ENCODE results near the gene LRRC14B.
"Not testable (repeated sequence)": the region's sequence is repeated elsewhere in the genome, so short reads cannot be mapped to it uniquely, and the experiment has no call there.

The LRRC14B gene

DNA sequence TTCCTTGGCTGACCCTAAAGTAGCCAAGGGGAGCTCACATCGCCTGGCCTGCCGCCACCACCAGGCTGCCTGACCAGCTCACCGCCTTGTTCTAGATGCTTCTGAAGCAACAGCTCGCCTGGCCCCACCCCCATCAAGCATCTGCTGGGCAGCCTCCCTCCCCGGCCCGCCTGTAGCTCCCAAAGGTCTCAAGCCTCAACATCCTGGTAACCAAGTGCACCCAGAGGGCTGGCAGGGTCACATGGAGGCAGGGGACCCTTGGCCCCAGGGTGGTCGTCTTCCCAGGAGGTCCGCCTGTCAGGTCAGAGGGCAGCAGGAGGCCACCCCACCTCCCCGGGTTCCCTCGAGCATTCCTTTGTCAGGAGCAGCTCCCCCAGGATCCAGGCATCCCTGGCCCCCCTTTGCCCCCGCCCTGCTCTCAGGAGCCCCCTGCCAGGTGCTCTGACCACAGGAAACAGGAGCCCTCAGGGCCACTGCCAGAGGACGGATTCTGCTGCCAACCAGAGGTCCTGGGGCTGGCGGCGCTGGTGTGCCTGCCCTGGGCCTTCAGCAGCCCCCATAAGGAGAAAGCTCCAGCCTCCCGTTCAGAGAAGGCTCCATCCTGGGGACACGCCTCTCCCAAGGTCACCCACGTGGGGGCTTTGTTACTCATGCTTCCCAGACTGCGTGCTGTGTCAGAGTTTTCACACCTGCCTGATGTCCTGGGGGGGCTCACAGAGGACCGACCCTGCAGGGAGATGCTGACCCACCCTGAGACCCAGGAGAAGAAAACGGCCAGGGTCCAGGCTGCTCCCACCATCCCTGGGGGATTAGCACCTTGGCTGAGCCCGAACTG is 3.5 kb upstream of the LRRC14B start:
- DNase-seq (ENCODE audit: low read depth, low spot score): no peak
- no peak overlapping the region for H3K4me3 ChIP-seq (ENCODE audit: low read length)

DNA sequence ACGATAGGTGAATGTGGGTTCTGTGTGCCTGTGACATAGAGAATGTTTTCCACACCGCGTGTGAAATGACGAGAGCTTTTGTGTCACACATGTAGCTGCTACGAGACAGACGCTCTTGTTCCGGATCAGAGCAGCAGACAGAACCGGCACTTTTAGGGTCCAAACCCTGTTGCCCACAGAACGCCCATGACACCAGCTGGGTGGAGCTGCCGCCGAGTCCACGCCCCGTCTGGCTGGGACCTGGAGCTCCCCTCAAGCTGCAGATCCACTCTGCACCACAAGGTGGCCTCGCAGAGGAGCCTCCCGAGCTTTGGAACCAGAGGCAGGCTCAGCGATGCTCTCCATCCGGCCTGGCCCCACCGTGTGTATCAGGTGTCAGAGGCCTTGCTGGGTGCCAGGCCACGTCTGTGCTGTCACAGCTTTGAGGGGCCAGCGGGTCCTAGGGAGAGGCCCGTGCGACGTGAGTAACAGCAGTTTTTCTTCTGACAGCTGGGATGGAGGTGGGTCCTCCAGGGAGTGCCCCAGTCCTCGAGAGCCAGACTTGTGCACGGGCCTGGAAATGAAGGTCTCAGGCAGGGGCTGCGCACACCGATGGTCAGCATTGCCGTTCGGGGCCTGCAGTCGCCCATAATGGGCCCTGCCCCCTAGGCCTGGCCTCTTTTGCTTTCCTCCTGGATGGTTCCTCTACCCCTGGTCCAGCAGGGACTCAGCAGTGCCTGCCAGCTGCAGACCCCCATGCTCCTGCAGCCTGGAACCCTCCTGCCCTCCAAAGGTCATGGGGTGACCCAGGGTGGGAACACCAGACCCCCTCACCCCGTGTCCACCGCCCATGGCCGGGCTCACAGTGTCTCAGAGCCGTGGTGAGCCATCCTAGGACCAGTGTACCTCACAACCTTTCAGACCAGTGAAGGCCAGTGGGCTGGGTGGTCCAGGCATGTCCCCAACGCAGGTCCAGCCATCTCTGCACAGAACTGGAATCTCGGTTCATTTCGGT is 2.5 kb upstream of the LRRC14B start:
- peak; percentile 71 for DNase-seq (ENCODE audit: low read depth, low spot score)
- H3K4me3 ChIP-seq (ENCODE audit: low read length): no peak overlapping the region

DNA sequence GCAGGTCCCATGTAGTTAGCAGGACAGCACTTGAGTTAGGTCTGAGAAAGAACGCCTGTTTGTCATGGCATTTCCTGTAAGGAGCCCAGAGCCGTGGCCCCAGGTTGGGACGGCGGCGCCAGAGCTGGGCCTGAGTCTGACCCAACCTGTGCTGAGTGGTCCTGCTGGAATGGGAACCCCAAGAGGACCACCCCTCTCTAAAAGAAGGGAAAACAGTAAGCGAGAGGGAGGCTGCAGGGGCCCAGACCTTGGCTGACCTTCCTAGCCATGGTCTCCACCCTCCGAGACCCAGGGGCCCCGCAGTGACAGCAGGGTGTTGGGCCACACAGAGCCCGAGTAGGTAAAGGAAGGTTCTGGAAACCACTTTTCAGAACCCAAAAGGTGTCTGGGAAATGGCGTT is 1.8 kb upstream of the LRRC14B start:
- no peak for DNase-seq (ENCODE audit: low read depth, low spot score)
- H3K4me3 ChIP-seq (ENCODE audit: low read length): no peak overlapping the region

DNA sequence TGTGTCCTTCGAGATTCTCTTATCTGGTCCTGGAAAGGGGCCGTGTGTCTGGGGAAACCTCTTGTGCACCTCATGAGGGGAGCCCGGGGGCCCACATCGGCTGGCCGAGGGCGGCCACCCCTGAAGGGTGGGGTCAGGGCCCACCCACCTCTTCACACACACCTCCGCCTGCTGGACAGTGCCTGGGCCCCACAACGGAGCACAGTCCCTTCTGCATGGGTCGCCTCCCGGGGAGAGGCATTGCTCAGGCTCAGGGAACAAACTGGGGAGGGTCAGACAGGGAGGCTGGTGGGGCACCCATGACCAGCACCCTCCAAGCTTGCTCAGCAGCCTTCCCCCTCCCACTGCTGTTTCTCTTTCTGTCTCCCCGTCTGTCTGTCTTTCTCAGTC is 1.3 kb upstream of the LRRC14B start:
- no peak for DNase-seq (ENCODE audit: low read depth, low spot score)
- no peak overlapping the region for H3K4me3 ChIP-seq (ENCODE audit: low read length)

DNA sequence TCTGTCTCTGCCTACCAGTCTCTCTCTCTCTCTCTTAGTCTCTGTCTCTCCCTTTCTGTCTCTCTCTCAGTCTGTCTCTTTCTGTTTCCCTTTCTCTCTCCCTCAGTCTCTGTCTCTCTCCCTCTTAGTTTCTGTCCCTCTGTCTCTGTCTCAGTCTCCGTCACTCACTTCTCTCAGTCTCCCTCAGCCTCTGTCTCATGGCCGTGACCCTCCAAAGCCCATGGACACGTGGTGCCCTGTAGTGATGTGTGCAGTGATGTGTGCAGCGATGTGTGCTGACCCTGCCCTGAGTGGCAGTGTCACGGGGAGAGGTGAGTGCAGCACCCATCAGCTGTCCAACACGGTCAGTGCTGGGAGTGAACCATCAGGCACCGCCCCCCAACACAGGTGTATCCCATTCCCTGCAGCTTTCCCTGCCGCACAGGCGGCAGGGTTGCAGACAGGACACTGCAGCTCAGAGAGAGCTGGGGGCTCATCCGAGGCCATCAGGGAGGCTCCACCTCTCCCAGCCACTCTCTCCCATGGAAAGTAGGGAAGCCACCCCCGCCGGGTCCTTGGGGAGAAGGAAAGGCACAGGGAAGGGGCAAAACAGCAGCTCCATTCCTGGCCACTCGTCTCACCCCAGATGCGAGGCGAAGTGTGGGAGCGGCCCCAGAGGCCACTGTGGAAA is 794 bp upstream of the LRRC14B start:
- no peak overlapping the region for H3K4me3 ChIP-seq (ENCODE audit: low read length)
- no peak for DNase-seq (ENCODE audit: low read depth, low spot score)

DNA sequence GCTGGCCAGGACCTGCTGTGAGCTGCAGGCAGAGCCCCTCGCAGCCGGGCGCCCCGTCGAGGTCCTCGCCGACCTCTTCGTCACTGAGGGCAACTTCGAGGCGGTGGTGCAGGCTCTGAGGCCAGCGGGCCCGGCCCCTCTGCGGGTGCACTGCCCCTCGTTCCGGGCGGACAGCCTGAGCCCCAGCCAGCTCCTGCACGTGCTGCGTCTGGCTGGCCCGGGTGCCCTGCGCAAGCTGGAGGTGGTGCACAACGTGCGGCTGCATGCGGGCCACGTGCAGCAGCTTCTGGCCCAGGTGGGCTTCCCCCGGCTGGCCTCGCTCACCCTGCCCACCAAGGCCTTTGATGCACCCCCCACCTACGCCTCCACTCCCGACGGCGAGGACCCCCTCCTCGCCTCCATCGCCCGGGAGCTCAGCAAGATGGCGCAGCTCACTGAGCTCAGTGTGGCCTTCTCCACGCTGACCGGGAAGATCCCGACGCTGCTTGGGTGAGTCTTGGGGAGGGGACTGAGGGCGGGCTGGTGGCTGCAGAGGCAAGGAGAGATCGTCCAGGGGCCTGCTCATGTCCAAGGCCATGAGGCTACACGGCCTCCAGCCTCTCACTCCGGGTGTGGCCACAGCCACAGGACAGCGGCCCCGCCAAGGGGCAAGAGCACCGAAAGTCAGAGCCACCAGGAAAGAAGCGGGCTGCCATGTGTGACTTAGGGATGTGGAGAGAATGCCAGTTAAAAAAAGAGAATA is 825 bp downstream of the LRRC14B start:
- DNase-seq (ENCODE audit: low read depth, low spot score): no peak
- no peak overlapping the region for H3K4me3 ChIP-seq (ENCODE audit: low read length)

DNA sequence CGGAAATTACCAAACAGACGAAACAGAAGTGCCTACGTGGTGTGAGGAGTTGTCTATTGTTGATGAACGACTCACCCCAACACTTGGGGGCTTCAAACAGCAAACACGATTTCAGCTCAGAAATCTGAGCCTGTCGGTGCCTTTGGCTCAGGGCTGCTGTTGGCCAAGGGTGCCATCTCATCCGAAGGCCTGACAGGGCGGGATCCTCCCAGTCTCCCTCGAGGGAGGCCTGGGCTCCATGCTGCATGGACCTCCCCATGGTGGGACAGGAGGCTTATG is 1.3 kb downstream of the LRRC14B start:
- no peak for DNase-seq (ENCODE audit: low read depth, low spot score)
- H3K4me3 ChIP-seq (ENCODE audit: low read length): no peak overlapping the region

DNA sequence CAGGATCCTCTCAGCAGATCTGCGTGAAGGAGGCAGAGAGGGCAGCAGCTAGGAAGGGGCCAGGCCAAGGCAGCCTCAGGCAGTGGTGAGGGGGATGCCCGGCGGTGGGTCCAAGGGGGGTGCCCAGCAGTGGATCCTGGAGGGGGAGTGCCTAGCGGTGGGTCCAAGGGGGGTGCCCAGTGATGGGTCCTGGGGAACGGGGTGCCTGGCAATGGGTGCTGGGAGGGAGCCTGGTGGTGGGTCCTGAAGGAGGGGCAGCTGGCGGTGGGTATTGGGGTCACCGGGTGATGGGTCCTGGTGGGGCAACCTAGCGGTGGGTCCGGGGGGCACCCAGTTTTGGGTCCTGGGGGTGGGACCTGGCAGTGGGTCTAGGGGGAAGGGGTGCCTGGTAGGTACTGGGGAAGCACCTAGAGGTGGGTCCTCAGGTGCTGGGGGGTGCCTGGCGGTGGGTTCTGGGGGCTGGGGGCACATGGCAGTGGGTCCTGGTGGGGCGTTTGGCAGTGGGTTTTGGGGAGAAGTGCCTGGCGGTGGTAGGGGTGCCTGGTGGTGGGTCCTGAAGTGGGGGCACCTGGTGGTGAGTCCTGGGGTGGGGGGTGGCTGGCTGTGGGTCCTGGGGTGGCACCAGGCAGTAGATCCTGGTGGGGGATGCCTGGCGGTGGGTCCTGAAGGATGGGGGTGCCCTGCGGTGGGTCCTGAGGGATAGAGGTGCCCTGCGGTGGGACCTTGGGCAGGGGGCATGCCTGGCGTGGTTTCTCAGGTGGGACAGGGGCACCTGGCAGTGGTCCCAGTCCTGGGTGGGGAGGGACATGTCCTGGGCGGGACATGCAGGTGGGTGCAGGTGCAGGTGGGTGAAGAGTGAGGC is 1.9 kb downstream of the LRRC14B start:
- no peak overlapping the region for H3K4me3 ChIP-seq (ENCODE audit: low read length)
- DNase-seq (ENCODE audit: low read depth, low spot score): no peak

DNA sequence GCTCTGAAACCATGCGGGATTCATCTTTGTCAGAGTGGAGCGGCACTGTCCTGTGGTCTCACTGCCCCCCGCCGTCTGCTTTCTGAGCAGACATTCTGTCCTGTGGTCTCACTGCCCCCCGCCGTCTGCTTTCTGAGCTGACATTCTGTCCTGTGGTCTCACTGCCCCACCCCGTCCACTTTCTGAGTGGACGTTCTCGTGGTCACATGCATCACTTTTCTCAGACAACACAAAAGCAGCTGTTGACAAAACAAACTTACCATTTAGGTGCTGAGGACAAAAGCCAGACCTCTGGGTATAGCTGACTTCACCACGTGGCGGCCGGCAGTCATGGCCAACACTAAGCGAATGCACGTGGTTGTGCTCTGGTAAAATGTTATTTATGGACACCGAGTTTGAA is 2.8 kb downstream of the LRRC14B start:
- no peak for DNase-seq (ENCODE audit: low read depth, low spot score)
- no peak overlapping the region for H3K4me3 ChIP-seq (ENCODE audit: low read length)

DNA sequence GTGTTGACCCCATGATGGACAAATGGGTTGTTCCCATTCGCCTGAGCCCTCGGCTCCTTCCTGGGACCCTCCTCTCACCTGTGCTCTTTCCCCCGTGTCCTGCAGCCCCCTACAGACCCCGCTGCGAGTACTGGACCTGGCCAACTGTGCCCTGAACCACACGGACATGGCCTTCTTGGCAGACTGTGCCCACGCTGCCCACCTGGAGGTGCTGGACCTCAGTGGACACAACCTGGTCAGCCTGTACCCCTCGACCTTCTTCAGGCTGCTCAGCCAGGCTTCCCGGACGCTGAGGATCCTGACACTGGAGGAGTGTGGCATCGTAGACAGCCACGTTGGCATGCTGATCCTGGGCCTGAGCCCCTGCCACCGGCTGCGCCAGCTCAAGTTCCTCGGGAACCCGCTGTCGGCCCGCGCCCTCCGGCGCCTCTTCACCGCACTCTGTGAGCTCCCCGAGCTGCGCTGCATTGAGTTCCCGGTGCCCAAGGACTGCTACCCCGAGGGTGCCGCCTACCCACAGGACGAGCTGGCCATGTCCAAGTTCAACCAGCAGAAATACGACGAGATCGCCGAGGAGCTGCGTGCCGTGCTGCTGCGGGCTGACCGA is 3.4 kb downstream of the LRRC14B start:
- no peak for DNase-seq (ENCODE audit: low read depth, low spot score)
- H3K4me3 ChIP-seq (ENCODE audit: low read length): no peak overlapping the region

DNA sequence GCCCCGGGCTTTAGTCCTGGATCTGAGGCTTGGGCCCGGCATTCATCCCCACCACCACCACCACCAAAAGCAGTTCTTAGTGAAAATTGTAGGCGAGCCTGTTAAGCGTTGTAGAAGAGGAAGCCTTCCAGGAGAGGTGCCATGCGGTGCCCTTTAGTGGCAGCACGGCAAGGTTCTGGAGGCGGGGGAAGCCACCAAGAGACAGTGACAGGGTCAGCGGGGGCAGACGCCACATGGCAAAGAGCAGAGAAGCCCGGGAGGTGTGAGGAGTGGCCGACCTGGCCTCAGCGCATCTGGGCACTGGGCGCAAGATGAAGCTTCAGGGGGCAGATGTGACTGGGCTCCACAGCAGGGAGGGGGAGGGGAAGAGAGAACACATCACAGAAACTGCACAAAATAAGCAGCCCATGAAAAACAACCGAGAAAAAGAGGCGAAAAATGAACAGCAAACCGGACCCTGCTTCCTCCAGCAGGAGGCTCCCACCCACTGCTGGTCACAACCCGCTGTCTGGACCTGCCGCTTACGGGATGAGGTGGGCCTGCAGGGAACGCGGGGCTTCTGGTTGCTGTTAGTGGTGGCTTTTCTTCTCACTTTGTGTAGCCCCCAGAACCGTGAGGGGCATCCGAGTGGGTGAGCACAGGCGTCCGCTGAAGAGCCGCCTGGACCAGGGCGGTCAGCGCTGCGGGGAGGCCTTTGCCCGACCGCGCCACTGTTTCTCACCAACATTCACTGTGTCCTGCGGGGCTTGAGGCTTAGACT is 4.3 kb downstream of the LRRC14B start:
- no peak overlapping the region for H3K4me3 ChIP-seq (ENCODE audit: low read length)
- DNase-seq (ENCODE audit: low read depth, low spot score): no peak

DNA sequence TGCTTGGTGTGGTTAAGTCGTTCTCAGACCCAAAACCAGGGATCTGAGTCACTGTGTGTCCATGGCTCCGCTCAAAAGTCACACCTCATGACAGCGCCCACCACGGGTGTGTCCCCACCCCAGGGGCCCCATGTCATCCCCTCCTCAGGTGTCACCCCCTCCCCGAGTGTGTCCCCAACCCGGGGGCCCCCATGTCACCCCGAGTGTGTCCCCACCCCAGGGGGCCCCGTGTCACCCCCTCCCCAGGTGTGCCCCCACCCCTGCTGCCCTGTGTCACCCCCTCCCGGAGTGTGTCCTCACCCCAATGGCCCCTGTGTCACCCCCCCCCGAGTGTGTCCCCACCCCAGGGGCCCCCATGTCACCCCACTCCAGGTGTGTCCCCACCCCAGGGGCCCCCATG is 5.1 kb downstream of the LRRC14B start:
- H3K4me3 ChIP-seq (ENCODE audit: low read length): no peak overlapping the region
- DNase-seq (ENCODE audit: low read depth, low spot score): no peak

DNA sequence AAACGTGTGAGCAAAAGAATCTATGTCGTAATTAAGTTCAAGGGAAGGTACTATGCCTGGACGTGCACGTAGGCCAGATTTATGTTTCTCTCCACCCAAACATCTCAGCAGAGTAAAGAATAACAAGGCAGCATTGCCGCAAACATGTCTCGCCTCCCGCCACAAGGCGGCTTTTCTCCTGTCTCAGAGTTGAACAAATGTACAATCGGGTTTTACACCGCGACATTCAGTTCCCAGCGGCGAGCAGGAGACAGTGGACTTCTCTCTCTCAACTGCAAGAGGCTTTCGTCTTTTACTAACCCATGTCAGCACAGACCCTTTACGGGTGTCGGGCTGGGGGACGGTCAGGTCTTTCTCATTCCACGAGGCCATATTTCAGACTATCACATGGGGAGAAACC is 5.7 kb downstream of the LRRC14B start:
- not testable (repeated sequence) for DNase-seq (ENCODE audit: low read depth, low spot score); H3K4me3 ChIP-seq (ENCODE audit: low read length)

DNA sequence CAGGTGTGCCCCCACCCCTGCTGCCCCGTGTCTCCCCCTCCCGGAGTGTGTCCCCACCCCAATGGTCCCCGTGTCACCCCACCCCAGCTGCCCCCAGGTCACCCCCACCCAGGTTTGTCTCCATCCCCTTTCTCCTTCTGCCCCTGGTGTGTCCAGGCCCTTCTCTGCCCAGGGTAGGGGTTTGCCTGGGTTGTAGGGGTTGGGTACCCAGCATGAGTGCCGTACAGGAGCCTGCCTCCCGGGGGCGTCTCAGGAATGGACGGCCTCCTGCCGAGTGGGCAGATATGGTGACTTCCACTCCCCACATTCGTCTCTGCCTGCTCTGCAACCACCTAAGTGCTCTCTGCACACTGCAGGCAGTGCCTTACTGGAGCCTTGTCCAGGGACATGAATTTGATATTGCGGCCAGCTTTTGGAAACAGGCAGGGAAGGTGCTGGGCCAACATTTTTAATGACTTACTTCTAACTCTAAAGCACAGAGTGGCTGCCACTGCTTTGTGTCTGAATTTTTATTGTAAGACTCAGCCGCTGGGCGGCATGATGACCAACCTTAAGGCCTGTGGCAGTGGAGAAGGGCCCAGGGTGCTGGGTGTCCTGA is 6.7 kb downstream of the LRRC14B start:
- H3K4me3 ChIP-seq (ENCODE audit: low read length): no peak overlapping the region
- no peak for DNase-seq (ENCODE audit: low read depth, low spot score)

DNA sequence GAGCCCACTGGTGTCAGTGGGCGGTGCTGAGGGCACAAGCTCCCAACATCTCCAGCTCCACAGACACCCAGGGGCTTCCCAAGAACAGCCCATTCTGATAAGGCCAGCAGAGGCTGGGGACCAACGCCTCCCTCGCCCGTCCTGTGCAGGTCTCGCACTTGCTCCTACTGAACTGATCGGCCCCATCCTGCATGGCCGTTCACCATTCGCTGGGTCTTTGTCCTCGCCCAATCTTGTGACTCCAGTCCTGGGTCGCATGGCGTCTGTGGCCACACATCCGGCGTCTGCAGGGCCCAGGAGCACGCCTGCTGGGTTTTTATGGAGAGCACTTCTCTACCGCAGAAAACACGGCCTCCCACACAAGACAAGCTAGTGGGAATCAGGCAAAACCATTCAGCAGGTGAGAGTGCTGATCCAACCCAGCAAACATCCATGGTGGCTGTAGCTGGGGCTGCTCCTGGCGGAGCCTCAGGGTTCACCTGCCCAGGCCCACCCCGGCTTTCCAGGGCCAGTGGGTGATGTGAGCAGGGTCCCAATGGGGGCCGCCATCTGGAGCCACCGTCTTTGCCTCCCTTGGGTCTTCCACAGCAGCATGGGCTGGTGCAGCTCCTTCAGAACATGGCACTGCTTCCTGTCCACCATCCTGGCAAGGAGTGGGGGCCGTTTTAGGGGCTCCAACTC is 7.4 kb downstream of the LRRC14B start:
- DNase-seq (ENCODE audit: low read depth, low spot score): no peak
- no peak overlapping the region for H3K4me3 ChIP-seq (ENCODE audit: low read length)

DNA sequence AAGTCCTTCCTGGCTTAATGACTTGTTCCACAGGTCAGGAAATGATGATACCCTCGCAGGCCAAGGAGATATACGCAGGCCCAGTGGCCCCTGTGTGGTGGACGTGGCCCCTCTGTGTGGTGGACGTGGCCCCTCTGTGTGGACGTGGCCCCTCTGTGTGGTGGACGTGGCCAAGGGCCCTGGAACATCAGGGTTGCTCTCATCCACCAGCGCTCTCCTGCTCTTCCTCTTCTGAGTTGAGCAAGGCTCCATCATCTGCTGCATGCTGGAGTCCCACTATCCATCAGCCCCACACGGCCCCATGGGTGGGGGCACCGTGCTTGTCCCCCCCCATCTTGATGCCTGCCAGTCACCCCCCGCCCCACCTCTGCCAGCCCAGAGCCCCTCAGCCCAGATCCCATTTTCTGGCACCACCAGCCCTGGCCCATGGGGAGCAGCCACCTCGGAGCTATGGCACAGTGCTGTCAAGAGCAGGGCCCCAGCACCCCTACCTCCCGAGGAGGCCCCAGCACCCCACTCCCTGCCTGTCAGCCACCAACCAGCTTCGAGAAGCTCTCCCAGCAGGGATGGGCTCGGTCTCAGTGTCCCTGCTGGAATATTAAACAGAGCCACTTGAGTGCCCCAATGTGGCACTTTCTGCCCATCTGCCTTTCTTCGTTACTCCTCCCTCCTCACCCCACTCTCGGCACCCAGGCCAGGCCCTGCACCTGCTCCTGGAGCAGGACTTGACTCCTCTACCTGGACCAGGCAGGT is 8.1 kb downstream of the LRRC14B start:
- H3K4me3 ChIP-seq (ENCODE audit: low read length): no peak overlapping the region
- DNase-seq (ENCODE audit: low read depth, low spot score): no peak

Data from Jurkat, Clone E6-1 (cell line).